TTC549 (cell line): ENCODE measurements around the gene HOXB6.

ENCODE experiments used
- FAIRE-seq: peaks from 2 replicates; lab custom pipeline; 2012; peaks lifted over from hg19 to GRCh38; lab: Jason Lieb, UNC

Gene HOXB6

GRCh38 chr17:48604770-48605329 is at the start of gene HOXB6:
TSS of gene HOXB6 (minus strand) at chr17:48604986. CDS start at chr17:48598150, 6,836 bp downstream.
- peak; percentile 20 for FAIRE-seq

GRCh38 chr17:48649741-48650140 is 45.0 kb upstream of the HOXB6 start:
- no peak for FAIRE-seq

- no peak for FAIRE-seq
Observed at GRCh38 chr17:48647963-48648245, 43.1 kb upstream of the HOXB6 start.

- FAIRE-seq, result no peak
Observed at GRCh38 chr17:48647103-48647962, 42.5 kb upstream of the HOXB6 start.

- no peak for FAIRE-seq
Observed at GRCh38 chr17:48646183-48647102, 41.7 kb upstream of the HOXB6 start.

GRCh38 chr17:48645639-48646182 is 40.9 kb upstream of the HOXB6 start:
- FAIRE-seq, result no peak

- no peak for FAIRE-seq
Observed at GRCh38 chr17:48644910-48645557, 40.2 kb upstream of the HOXB6 start.

- no peak for FAIRE-seq
Observed at GRCh38 chr17:48644159-48644558, 39.4 kb upstream of the HOXB6 start.

GRCh38 chr17:48643697-48644012 is 38.9 kb upstream of the HOXB6 start:
- no peak for FAIRE-seq

GRCh38 chr17:48642843-48643696 is 38.3 kb upstream of the HOXB6 start:
- no peak for FAIRE-seq

- no peak for FAIRE-seq
Observed at GRCh38 chr17:48642059-48642842, 37.5 kb upstream of the HOXB6 start.

- no peak for FAIRE-seq
Observed at GRCh38 chr17:48641541-48642058, 36.8 kb upstream of the HOXB6 start.

- FAIRE-seq, result no peak
Observed at GRCh38 chr17:48640858-48641180, 36.0 kb upstream of the HOXB6 start.

GRCh38 chr17:48639982-48640857 is 35.4 kb upstream of the HOXB6 start:
- no peak for FAIRE-seq

- FAIRE-seq, result no peak
Observed at GRCh38 chr17:48639136-48639535, 34.4 kb upstream of the HOXB6 start.

GRCh38 chr17:48637323-48638260 is 32.8 kb upstream of the HOXB6 start:
- no peak for FAIRE-seq

GRCh38 chr17:48636177-48637018 is 31.6 kb upstream of the HOXB6 start:
- peak; percentile 63 for FAIRE-seq
